H1 (cell line): ENCODE results near the gene DCXR. TPM values are rescaled to one million over a fixed set of nuclear protein-coding genes. Genes with fewer than 3 reads are reported as not detected.

Experiments used
- CTCF ChIA-PET: fragments of 300-600 bp; sonication (Branson Sonifier 250); formaldehyde crosslinking; loops from one replicate; lab custom pipeline; 2021; ENCODE audit not compliant: partially characterized antibody; lab: Charles Lee
- POLR2A ChIA-PET: fragments of 300-600 bp; sonication (Branson Sonifier 250); formaldehyde crosslinking; loops from one replicate; lab custom pipeline; 2021; ENCODE audit warnings: inconsistent platforms; ENCODE audit not compliant: partially characterized antibody; lab: Charles Lee
- DNase-seq, 2 experiments: peaks; one replicate each; pipeline versions ENCODE4 v3.0.0 to v3.0.0-alpha.2; 2010 to 2022; ENCODE audit warnings: low spot score in 2 of 2, low read depth in 1 of 2, mixed read lengths in 1 of 2
- FAIRE-seq: peaks from 2 replicates; lab custom pipeline; 2011; peaks lifted over from hg19 to GRCh38; lab: Jason Lieb, UNC
- H2AFZ ChIP-seq: 2 replicates; pipeline ENCODE4 v1.8.1; 2012; ENCODE audit warnings: low read length, inconsistent platforms
- H2AK5ac ChIP-seq: 2 replicates; pipeline ENCODE4 v1.6.1; 2013; ENCODE audit warnings: low read depth, low read length
- H2BK120ac ChIP-seq: replicated peaks from 2 replicates; pipeline ENCODE3; 2013; ENCODE audit warnings: low read depth, low read length, inconsistent platforms
- H2BK12ac ChIP-seq: 2 replicates; pipeline ENCODE4 v1.6.1; 2013; ENCODE audit warnings: low read depth, low read length
- H2BK15ac ChIP-seq: 2 replicates; pipeline ENCODE4 v1.6.1; 2013; ENCODE audit warnings: low read length
- H2BK20ac ChIP-seq: 2 replicates; pipeline ENCODE4 v1.6.1; 2013; ENCODE audit warnings: low read length
- H2BK5ac ChIP-seq: 2 replicates; pipeline ENCODE4 v1.6.1; 2013; ENCODE audit warnings: low read depth, low read length
- H3K14ac ChIP-seq: 2 replicates; pipeline ENCODE4 v1.6.1; 2013; ENCODE audit warnings: inconsistent platforms; ENCODE audit not compliant: insufficient read length
- H3K18ac ChIP-seq: 2 replicates; pipeline ENCODE4 v1.6.1; 2013; ENCODE audit warnings: low read length; ENCODE audit errors: extremely low read depth
- H3K23ac ChIP-seq: 2 replicates; pipeline ENCODE4 v1.6.1; 2013; ENCODE audit warnings: inconsistent platforms; ENCODE audit not compliant: insufficient read length
- H3K23me2 ChIP-seq: 2 replicates; pipeline ENCODE4 v1.6.1; 2013; ENCODE audit warnings: low read depth, low read length
- H3K27ac ChIP-seq: 2 replicates; pipeline ENCODE4 v1.6.1; 2011; ENCODE audit warnings: low read depth, low read length, inconsistent platforms
- H3K27me3 ChIP-seq, 4 experiments: replicated peaks in 1 of 4; 1 replicate in 1 of 4; 2 replicates in 3 of 4; pipeline versions ENCODE4 v1.6.1 to v1.8.1; 2011 to 2013; ENCODE audit warnings: low read length in 3 of 4, mild to moderate bottlenecking in 3 of 4, inconsistent platforms in 2 of 4, mixed read lengths in 2 of 4, moderate library complexity in 1 of 4; ENCODE audit not compliant: control insufficient read depth in 3 of 4, insufficient read depth in 3 of 4; ENCODE audit errors: extremely low read depth in 1 of 4
- H3K36me3 ChIP-seq, 4 experiments: 2 replicates each; pipeline versions ENCODE4 v1.6.1 to v1.8.1; 2011 to 2013; ENCODE audit warnings: mild to moderate bottlenecking in 4 of 4, low read length in 3 of 4, moderate library complexity in 2 of 4, control low read depth in 1 of 4, inconsistent platforms in 1 of 4; ENCODE audit not compliant: insufficient read depth in 4 of 4, control insufficient read depth in 2 of 4
- H3K4ac ChIP-seq: replicated peaks from 2 replicates; pipeline ENCODE3; 2013; ENCODE audit warnings: low read length, low read depth, mixed read lengths, inconsistent platforms; ENCODE audit not compliant: insufficient read length
- H3K4me1 ChIP-seq, 4 experiments: replicated peaks in 1 of 4; 1 replicate in 1 of 4; 2 replicates in 3 of 4; pipeline versions ENCODE4 v1.6.1 to v1.8.1; 2011 to 2013; ENCODE audit warnings: low read length in 3 of 4, inconsistent platforms in 2 of 4, mixed read lengths in 1 of 4; ENCODE audit not compliant: insufficient read depth in 4 of 4, control insufficient read depth in 3 of 4
- H3K4me2 ChIP-seq, 2 experiments: 2 replicates each; pipeline versions ENCODE4 v1.6.1 to v1.8.1; 2011 to 2013; ENCODE audit warnings: low read depth in 2 of 2, low read length in 2 of 2, control low read depth in 1 of 2, inconsistent platforms in 1 of 2, mild to moderate bottlenecking in 1 of 2; ENCODE audit not compliant: insufficient read depth in 1 of 2
- H3K4me3 ChIP-seq, 4 experiments: fragments of 200-600, 300-600 bp in 1 of 4; sonication (generic), shearing (Covaris generic), sonication (Bioruptor Twin) in 1 of 4; 2 replicates each; pipeline versions ENCODE4 v1.5.1 to v1.8.1; 2011 to 2016; ENCODE audit warnings: low read length in 4 of 4, low read depth in 3 of 4, control low read depth in 2 of 4, inconsistent platforms in 2 of 4, mild to moderate bottlenecking in 2 of 4, mixed read lengths in 1 of 4, moderate library complexity in 1 of 4; ENCODE audit not compliant: insufficient read depth in 2 of 4; ENCODE audit errors: extremely low read depth in 1 of 4
- H3K56ac ChIP-seq: replicated peaks from 2 replicates; pipeline ENCODE3; 2013; ENCODE audit warnings: low read depth, mild to moderate bottlenecking, mixed read lengths, low read length, inconsistent platforms; ENCODE audit not compliant: insufficient read length
- H3K79me1 ChIP-seq: 2 replicates; pipeline ENCODE4 v1.6.1; 2013; ENCODE audit warnings: low read depth, low read length, control low read depth
- H3K79me2 ChIP-seq, 2 experiments: 2 replicates each; pipeline versions ENCODE4 v1.6.1 to v1.8.1; 2012 to 2013; ENCODE audit warnings: low read length in 2 of 2, mild to moderate bottlenecking in 2 of 2, inconsistent platforms in 1 of 2; ENCODE audit not compliant: insufficient read depth in 2 of 2, control insufficient read depth in 1 of 2
- H3K9ac ChIP-seq, 4 experiments: replicated peaks in 1 of 4; 1 replicate in 1 of 4; 2 replicates in 3 of 4; pipeline versions ENCODE4 v1.6.1 to v1.8.1; 2011 to 2013; ENCODE audit warnings: low read depth in 3 of 4, low read length in 3 of 4, control low read depth in 2 of 4, mild to moderate bottlenecking in 2 of 4, moderate library complexity in 2 of 4, inconsistent platforms in 1 of 4; ENCODE audit errors: extremely low read depth in 1 of 4
- H3K9me3 ChIP-seq, 2 experiments: 2 replicates each; pipeline versions ENCODE4 v1.6.1 to v1.8.1; 2012 to 2013; ENCODE audit warnings: mild to moderate bottlenecking in 2 of 2, moderate library complexity in 2 of 2, control low read depth in 1 of 2, inconsistent platforms in 1 of 2, low read depth in 1 of 2, low read length in 1 of 2, mixed read lengths in 1 of 2; ENCODE audit not compliant: insufficient read depth in 2 of 2
- H4K20me1 ChIP-seq, 2 experiments: replicated peaks in 1 of 2; 2 replicates each; pipeline versions ENCODE3 to v1.8.1; 2011 to 2013; ENCODE audit warnings: inconsistent platforms in 2 of 2, low read length in 2 of 2, mild to moderate bottlenecking in 1 of 2; ENCODE audit not compliant: insufficient read depth in 2 of 2, control insufficient read depth in 1 of 2
- H4K5ac ChIP-seq: 2 replicates; pipeline ENCODE4 v1.6.1; 2013; ENCODE audit warnings: low read length, low read depth, mixed read lengths, inconsistent platforms; ENCODE audit not compliant: insufficient read length
- H4K8ac ChIP-seq: 2 replicates; pipeline ENCODE4 v1.8.0; 2013; ENCODE audit warnings: mild to moderate bottlenecking, moderate library complexity, low read length, inconsistent platforms; ENCODE audit not compliant: insufficient read depth; ENCODE audit errors: extremely low read depth
- H4K91ac ChIP-seq: replicated peaks from 2 replicates; pipeline ENCODE3; 2013; ENCODE audit warnings: low read length, mixed read lengths, inconsistent platforms; ENCODE audit not compliant: insufficient read length
- BRCA1 ChIP-seq: IDR thresholded peaks from 2 replicates; pipeline ENCODE4 v1.6.1; 2012; ENCODE audit warnings: low read depth, low read length, improper control_type of control experiment
- CTCF ChIP-seq, 3 experiments: IDR thresholded peaks; 1 replicate in 2 of 3; 2 replicates in 1 of 3; pipeline versions ENCODE4 v1.5.1 to v1.6.1; 2011; ENCODE audit warnings: low read length in 3 of 3, mild to moderate bottlenecking in 3 of 3, inconsistent platforms in 2 of 3, low read depth in 1 of 3, moderate library complexity in 1 of 3; ENCODE audit not compliant: insufficient read depth in 1 of 3; ENCODE audit errors: control extremely low read depth in 1 of 3
- WGBS, 2 experiments: shearing (Covaris generic) in 1 of 2; methylation state at CpG; one replicate each; pipeline versions ENCODE4 v1.1.6 to v1.1.7; 2013 to 2015; ENCODE audit warnings: low lambda C conversion rate in 2 of 2, mixed read lengths in 2 of 2, inconsistent platforms in 1 of 2, low coverage in 1 of 2, missing lambda C conversion rate in 1 of 2; ENCODE audit not compliant: insufficient replicate concordance in 2 of 2, insufficient coverage in 1 of 2, insufficient read length in 1 of 2; ENCODE audit errors: extremely low coverage in 1 of 2, missing lambda C conversion rate in 1 of 2; 5-methylcytosine and 5-hydroxymethylcytosine counted together
- polyA plus RNA-seq, 7 experiments: library from polyadenylated mRNA; depleted of rRNA in 3 of 7; stranded (reverse) in 5 of 7; unstranded in 2 of 7; fragments of >200 nt in 5 of 7; fragments of 200-250 nt in 2 of 7; gene quantifications; 1 replicate in 5 of 7; 2 replicates in 1 of 7; 4 replicates in 1 of 7; pipeline versions ENCODE4 v1.2.1 to v1.2.3, GENCODE V29; 2011 to 2013; ENCODE audit warnings: missing spikeins in 2 of 7, mixed read lengths in 2 of 7
- total RNA-seq: library from RNA; stranded (reverse); fragmentation: NEBNext Ultra II Directional; extraction: Animal tissue kit (Norgen Biotek cat#: 25700); gene quantifications from 2 replicates; pipeline ENCODE4 v1.2.1, GENCODE V29; 2021

Gene DCXR
- total and polyA plus RNA-seq, 2 of the 8 experiments (the other 6 are each of a cell fraction or from before 2014, with no cell fraction given) = 96.3 to 212 TPM

- Histone ChIP-seq H3K9me3 (no peaks in the 10 kb centered on the region), H3K4me1 (peaks cover 0 to 10% (median 5%) of the 10 kb centered on the region in 4 experiments; a peak in 5 of 7 replicates), H3K27ac (no peak overlapping the region), H3K79me1 (peaks cover 5% of the 10 kb centered on the region; the same call in 1 of the 2 replicates), H3K23ac (no peak overlapping the region), H3K36me3 (peaks cover 8 to 24% (median 16%) of the 10 kb centered on the region in 4 experiments; a peak in 5 of 8 replicates), H2BK12ac (no peak overlapping the region), H3K4me3 (no peak overlapping the region), H3K56ac (no peak overlapping the region), H3K18ac (no peak overlapping the region), H3K4ac (no peak overlapping the region), H2BK20ac (no peak overlapping the region), H3K23me2 (peaks cover 8% of the 10 kb centered on the region; the same call in 1 of the 2 replicates), H2BK15ac (no peak overlapping the region), H2BK5ac (no peak overlapping the region), H4K91ac (no peak overlapping the region), H2BK120ac (no peak overlapping the region), H2AK5ac (no peak overlapping the region), H2AFZ (no peak overlapping the region), H3K14ac (no peak overlapping the region), H3K79me2 (no peaks in the 10 kb centered on the region), H3K4me2 (no peak overlapping the region), H4K8ac (no peak overlapping the region; the same call in 1 of the 2 replicates), H4K20me1 (peaks cover 0 to 9% of the 10 kb centered on the region in 2 experiments), H3K9ac (no peak overlapping the region), H4K5ac (no peak overlapping the region), H3K27me3 (no peaks in the 10 kb centered on the region)
- DNase-seq (no peak), FAIRE-seq (no peak)
- ChIA-PET CTCF (interaction anchor here (0.8 to 2.8 kb wide), 6 partner anchors 9 to 43 kb away, joined by 3 to 15 read pairs (median 4); no protein-coding TSS in a partner anchor), POLR2A (interaction anchor here (0.9 to 16.2 kb wide), 10 partner anchors 7 to 128 kb away, joined by 3 to 161 read pairs (median 6); partner anchors contain the start of genes DCXR, GPS1, RAC3 and RFNG)
- 94% methylated on average over 23 of the region's 24 CpGs; no CpG with 5 or more reads in 1 of the 2 experiments for WGBS, 2 experiments
- peak in 1 of 3 experiments; percentile 22; a peak in 1 of 4 replicates for TF ChIP-seq CTCF (IDR thresholded peaks at IDR 0.05; ENCODE audit: control extremely low read depth in 1 of 3, insufficient read depth in 1 of 3, low read depth in 1 of 3, low read length in 3 of 3)
- TF ChIP-seq BRCA1 = no peak
Measured at GRCh38 chr17:82062076-82062983, 24.8 kb upstream of the DCXR start.
